Measurements from ENCODE around the gene ZNF750.

GRCh38 chr17:82825540-82826124, 14.2 kb downstream of the ZNF750 start:
- no peak for TF ChIP-seq CTCF (optimal IDR thresholded peaks at IDR 0.05 in 1 of 3, IDR thresholded peaks at IDR 0.05 in 1 of 3, conservative IDR thresholded peaks at IDR 0.05 in 1 of 3; ENCODE audit: extremely low read depth in 1 of 3, insufficient read depth in 2 of 3, low read length in 3 of 3)
- TF ChIP-seq EZH2 (IDR thresholded peaks at IDR 0.05; ENCODE audit: low read length): no peak

All from keratinocyte (primary cell).